Skin of body (tissue), 2 donors: ENCODE results near the gene FSTL4. TPM values are rescaled to one million over a fixed set of nuclear protein-coding genes. Genes with fewer than 3 reads are reported as not detected.
"Not testable (repeated sequence)": the region's sequence is repeated elsewhere in the genome, so short reads cannot be mapped to it uniquely, and the experiment has no call there.

Experiments
- DNase-seq: peaks from one replicate; lab custom pipeline; 2025; lab: John Stamatoyannopoulos, UW
- total RNA-seq: library from RNA; depleted of rRNA; stranded (reverse); fragments of >200 nt; gene quantifications from one replicate; pipeline ENCODE4 v1.2.3, GENCODE V29; 2014

The FSTL4 gene
- total RNA-seq, 1 donor from 2014 or later: 0.69 TPM

GRCh38 chr5:133199417-133200178 lies 412.7 kb downstream of the FSTL4 start:
- DNase-seq: no peak

GRCh38 chr5:133198511-133198910 lies 413.8 kb downstream of the FSTL4 start:
- DNase-seq: no peak

DNA sequence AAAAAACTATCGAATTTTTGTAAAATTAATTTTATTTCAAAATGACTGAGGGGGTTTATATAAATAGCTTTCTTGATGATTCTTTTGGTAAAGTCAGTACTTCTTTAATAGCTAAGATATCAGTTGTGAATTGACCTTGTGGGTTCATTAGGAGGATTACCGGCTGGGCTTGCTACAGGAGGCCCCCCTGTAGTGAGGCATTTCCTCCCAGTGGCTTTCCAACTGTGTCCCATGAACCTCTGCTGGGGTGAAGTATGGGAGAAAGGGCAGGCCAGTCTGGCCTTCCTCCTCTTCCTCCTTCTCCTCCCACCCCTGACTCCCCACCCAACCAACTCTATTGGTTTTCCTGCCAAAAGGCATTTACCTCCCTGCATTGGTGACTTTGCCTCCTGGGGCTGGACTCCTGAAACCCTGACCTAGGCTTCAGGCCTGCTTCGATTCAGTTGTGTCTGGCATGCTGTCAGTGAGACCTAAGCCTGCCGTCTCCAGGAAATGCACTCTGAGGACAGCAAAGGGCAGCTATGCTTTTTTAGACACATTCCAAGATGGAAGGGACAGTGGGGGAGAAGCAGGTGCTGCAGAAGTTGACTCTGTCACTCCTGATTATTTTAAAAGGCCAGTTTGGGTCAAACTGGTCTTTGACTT lies 415.8 kb downstream of the FSTL4 start:
- DNase-seq: no peak

DNA sequence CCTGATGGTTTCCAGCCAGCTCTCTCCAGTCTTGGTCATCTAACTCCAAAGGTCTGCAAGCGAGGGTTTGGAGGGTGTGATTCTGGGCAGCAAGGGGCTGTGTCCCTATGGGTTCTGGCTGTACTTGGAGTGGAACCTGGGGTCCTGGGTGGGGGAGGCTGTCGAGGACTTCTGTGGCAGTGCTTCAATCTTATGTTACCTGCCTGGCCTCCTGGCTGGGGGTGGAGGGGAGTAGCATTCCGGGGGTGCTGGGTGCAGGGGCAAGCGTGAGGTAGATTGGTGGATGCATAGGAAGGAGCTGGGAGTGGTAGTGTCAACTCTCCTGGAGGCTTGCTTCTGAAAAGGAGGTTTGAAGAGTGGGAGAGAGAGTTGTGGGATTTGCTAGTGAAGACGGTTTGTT lies 417.1 kb downstream of the FSTL4 start:
- no peak for DNase-seq

DNA sequence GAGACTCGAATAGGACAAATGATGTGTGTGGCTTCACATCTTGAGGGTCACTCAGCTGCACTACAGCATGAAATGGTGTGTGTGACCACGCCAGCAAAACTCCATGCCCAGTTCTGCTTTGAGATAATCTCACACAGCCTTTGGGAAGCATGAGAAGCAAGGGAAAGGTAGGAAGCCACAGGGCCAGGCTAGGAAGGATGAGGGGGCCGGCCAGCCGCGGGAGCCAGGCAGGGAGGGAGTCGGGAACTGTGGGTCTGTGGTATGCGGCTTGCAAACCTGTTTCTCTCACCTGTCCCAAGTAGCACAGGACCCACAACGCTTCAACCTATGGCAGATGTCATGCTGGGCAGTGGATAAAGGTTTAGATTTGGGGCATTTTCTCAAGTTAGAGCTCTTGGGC lies 418.5 kb downstream of the FSTL4 start:
- no peak for DNase-seq

- no peak for DNase-seq
Measured at GRCh38 chr5:133192716-133193115, 419.6 kb downstream of the FSTL4 start.

DNA sequence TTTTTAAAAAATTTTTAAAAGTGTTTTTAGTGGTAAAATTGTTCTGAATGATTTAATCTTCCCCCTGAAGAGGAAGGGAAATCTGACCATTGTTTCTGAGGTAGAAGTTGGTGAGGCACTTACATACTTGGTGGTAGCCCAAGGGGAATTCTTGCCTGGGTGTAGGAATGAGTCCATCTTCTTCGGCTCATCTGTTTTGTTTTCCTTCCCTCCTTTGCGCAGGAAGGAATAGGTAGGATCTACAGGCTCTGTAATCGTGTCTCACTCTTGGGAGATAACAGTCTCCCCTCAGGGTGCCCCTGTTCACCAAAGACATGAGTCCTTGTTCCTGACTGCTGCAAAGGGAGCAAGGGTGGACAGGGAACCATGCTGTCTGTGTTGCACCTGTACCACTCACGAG lies 422.5 kb downstream of the FSTL4 start:
- no peak for DNase-seq

DNA sequence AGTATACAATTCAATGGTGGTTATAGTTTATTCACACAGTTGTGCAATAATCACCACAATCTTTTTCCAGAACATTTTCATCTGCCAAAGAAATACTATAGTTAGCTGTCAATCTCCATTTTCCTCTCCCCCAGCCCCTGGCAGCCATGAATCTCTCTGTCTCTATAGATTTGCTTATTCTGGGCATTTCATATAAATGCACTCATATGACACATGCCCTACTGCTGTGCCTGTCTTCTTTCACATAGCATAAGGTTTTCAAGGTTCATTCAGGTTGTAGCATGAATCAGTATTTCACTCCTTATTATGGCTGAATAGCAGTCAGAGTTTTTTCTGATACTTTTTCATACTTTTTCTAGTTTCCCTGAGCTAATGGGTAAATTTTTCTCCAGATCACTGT lies 432.9 kb downstream of the FSTL4 start:
- DNase-seq: no peak

GRCh38 chr5:133170756-133171387 lies 441.5 kb downstream of the FSTL4 start:
- not testable (repeated sequence) for DNase-seq

DNA sequence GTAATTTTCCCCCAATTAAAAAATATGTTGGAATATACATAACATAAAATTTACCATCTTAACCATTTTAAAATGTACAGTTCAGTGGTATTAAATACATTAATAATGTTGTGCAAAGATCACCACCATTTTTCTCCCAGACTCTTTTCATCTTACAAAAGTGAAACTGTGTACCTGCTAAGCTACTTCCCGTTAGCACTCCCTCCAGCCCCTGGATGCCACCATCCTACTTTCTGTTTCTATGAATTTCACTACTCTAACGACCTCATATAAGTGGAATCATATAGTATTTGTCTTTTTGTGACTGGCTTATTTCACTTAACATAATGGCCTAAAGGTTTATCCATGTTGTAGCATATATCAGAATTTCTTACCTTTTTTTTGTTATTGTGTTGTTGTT lies 447.6 kb downstream of the FSTL4 start:
- DNase-seq: no peak

- no peak for DNase-seq
Measured at GRCh38 chr5:133163839-133164238, 448.5 kb downstream of the FSTL4 start.

DNA sequence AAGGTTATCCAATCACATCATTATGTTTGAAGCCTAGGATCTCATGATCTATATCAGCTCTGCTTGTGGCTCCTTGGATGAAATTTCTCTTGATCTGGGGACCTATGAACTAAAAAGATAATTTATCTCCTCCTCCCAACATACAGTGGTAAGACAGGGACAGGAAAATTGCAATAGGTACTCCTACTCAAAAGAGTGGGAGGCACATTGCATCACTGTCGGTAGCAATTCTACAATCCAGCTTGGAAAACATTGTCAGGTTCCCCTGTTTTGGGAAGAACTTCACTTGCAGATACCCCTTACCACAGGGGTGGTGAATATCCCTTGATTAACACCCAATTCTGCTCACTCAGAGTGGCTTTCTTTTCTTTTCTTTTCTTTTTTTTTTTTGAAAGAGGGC lies 452.8 kb downstream of the FSTL4 start:
- no peak for DNase-seq

GRCh38 chr5:133155326-133155969 lies 456.9 kb downstream of the FSTL4 start:
- DNase-seq: no peak

- no peak for DNase-seq
Measured at GRCh38 chr5:133154274-133155075, 457.9 kb downstream of the FSTL4 start.

GRCh38 chr5:133150909-133151544 lies 461.3 kb downstream of the FSTL4 start:
- DNase-seq: no peak

DNA sequence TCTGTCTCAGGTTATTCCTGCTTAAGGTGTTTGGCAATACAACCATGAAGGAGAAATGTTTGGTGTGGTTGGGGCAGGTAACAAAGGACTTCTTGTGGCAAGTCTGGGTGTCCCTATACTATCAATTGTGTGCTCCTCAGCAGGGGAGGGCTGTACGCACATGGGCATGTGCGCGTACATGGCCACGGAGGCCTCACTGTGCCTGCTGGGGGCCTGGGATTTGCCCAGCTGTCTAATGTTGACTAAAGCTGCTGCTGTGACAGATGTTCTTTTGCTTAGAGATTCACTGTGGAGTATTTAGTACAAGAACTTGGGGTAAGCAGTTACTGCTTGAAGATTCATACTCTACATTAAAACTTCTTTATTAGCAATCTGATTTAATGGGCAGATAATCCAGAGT lies 463.0 kb downstream of the FSTL4 start:
- no peak for DNase-seq

DNA sequence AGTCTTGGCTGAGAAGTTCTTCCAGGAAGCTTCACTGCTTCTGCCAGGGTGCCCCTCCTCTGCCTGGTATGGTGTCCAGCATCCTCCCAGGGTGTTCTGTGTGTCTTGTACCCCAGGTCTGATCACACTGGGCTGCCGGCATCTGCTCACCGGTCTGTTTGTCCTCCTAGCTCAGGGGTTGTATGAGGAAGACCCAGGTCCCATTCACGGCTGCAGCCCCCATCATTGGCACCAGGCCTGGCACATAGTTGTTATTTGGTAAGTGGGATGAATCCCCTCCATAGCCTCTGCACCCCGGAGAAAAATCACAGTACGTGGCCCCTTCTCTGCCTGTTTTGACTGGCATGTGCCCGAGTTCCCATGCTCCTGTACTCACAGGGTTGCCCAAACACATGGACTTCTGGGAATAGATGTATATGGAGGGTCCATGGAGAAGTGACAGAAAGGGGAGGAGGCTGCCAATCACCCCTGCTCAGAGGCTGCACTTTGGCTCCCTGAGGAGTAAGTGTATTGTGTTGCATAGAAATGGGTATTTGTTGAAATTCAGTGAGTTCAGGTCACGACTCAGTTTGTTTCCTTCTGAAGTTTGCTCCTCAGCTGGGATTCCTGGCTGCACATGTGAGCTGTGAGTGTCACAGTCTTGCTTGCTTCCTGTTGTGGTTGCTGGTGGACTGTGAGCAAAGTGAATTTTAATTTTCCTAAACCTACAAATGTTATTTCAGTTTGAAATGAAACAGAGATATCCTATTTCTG lies 464.4 kb downstream of the FSTL4 start:
- DNase-seq: no peak

GRCh38 chr5:133147411-133147810 lies 464.9 kb downstream of the FSTL4 start:
- DNase-seq: peak; percentile 19
